Caki2 (cell line): ENCODE measurements around the gene CCDC175. TPM values are rescaled to one million over a fixed set of nuclear protein-coding genes. Genes with fewer than 3 reads are reported as not detected.

Experiments used
- DNase-seq: peaks from one replicate; pipeline ENCODE4 v3.0.0-alpha.2; 2015; ENCODE audit warnings: low read depth
- in situ Hi-C: cut with HindIII; loops from 2 replicates; pipeline ENCODE4 v1.10.0; 2016; ENCODE audit warnings: low sequenced_read_pairs, low pct_unique_long_range_greater_than_20kb, mixed read lengths
- total RNA-seq: library from RNA; depleted of rRNA; stranded (reverse); fragments of >200 nt; shearing (Covaris generic); gene quantifications from 2 replicates; pipeline ENCODE4 v1.2.3, GENCODE V29; 2014; ENCODE audit warnings: low replicate concordance; rRNA removed

The CCDC175 gene
- not detected in 2 replicates for total RNA-seq

DNA sequence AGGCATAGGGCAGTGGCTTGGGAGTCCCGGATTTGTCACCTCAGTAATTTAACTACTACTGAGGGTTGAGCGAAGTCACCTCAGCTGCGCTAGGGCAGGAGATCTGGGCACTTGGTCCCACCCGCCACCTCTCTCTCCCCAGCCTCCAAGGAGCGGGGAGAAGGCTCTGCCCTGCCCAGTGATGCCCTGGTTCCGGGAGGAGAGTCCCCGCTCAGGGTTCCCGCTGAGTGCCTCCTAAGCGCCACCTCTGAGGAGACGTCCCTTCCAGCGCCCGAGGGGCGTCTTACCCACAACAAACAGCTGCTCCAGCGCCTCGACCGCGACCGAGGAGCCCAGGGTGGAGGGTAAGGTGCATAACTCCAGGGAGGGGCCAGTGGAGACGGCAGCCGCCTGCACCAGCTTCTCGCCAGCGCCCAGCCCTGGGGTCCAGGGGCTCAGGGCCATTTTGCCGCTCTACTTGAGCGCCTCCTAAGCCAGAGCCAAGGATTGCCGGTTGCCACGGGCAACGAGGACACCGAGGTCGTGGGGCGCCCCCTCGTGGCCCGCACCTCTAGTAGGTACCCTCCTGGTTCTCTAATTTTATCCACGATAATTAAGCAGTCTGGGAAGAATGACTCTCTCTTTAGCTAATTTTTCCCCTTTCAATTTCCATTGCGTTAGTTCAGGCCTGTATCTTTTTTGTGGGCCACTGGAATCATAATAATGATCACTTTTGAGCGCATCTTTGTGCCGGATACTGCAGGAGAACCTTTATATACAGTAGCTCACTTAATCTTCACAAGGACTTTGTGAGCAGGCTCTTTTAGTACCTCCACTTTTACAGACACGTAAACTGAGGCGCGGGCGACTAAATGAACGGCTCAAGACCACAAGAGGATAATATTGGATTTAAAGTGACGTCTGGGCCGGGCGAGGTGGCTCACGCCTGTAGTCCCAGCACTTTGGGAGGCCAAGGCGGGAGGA, at the start of gene CCDC175:
Gene CCDC175, minus strand, starts transcription at position 481 of the 963 bp plus-strand sequence. Its CDS starts 37 bp downstream, at position 444.
- peak; percentile 68 for DNase-seq
- in situ Hi-C loops: no loop called here

DNA sequence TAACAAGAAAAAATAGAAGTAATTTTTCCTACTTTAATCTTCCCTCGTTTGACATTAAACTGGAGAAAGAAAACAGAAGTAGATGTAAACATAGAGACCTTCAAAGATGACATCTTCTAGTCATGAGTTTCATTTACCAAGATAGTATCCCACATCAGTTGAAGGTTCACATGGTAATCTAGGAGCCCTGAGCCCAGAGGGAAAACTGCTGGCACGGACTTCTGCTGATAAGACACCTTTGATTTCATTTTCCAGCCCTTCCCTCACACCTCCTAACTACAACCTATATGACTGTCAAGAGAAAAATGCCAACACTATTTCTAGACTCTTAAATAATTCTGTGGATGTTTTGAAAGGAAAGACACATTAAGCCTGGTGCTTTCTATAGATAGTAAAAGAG, 46.0 kb upstream of the CCDC175 start:
- no peak for DNase-seq
- in situ Hi-C loops: no loop called here

- DNase-seq: no peak
- in situ Hi-C loops: no loop called here
These were observed 42.4 kb upstream of the CCDC175 start for GRCh38 chr14:59619061-59619460.

- DNase-seq: no peak
- in situ Hi-C loops: no loop called here
These were observed 24.4 kb upstream of the CCDC175 start for GRCh38 chr14:59601056-59601455.

- no peak for DNase-seq
- in situ Hi-C loops: no loop called here
These were observed 23.8 kb upstream of the CCDC175 start for GRCh38 chr14:59600211-59600945.

- in situ Hi-C loops: no loop called here
- DNase-seq: no peak
These were observed 18.5 kb upstream of the CCDC175 start for GRCh38 chr14:59595071-59595470.

- in situ Hi-C loops: no loop called here
- no peak for DNase-seq
These were observed 15.2 kb upstream of the CCDC175 start for GRCh38 chr14:59591641-59592370.

GRCh38 chr14:59588101-59588500, 11.5 kb upstream of the CCDC175 start:
- in situ Hi-C loops: no loop called here
- no peak for DNase-seq

DNA sequence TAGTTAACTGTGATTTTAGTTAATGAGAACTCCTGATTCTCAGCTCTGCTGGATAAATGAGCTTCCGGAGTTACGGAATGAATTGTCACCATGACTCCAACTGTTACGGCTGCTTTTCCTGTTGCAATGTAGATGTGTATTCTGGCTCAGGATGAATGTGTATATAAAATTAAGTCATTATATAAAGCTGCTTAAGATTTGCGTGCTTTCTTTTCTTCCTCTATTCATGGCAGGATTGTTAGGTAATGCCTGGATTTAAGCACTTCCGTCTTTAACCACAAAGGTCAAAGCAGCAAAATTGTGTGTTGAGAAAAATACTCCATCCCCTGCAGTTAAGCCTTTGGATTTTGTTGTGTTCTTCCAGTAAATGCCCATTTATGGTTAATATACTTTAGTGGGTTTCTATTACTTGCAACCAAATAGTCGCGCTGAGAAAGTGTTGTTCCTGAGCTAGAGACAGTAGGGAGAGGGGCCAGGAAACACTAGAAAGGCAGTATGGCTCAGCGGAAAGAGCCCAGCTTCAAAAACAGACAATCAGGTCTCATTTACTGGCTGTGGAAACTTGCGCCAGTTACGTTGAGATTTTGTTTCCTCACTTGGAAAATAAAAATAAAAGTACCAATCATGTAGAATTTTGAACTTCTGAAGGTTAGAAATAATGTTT, 9.4 kb upstream of the CCDC175 start:
- DNase-seq: no peak
- in situ Hi-C loops: no loop called here

DNA sequence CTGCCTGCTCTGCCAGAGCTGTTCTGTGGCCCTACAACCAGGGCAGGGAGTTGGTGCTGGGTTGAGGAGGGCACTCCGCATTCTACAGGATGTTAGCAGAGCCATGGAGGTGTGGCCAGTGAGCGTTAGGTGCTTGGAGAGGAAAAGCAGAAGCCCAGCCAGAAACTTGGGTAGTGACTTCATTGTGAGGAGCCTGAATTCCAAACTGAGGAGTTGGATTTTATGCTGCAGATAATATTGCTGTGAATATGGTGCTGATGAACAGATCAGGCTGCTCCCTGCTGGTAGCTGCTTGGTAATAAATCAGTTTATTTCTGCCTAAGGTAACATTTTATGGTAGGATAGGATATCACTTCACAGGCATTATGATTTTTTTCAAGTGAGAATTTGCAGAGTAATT, 7.1 kb upstream of the CCDC175 start:
- no peak for DNase-seq
- in situ Hi-C loops: no loop called here

DNA sequence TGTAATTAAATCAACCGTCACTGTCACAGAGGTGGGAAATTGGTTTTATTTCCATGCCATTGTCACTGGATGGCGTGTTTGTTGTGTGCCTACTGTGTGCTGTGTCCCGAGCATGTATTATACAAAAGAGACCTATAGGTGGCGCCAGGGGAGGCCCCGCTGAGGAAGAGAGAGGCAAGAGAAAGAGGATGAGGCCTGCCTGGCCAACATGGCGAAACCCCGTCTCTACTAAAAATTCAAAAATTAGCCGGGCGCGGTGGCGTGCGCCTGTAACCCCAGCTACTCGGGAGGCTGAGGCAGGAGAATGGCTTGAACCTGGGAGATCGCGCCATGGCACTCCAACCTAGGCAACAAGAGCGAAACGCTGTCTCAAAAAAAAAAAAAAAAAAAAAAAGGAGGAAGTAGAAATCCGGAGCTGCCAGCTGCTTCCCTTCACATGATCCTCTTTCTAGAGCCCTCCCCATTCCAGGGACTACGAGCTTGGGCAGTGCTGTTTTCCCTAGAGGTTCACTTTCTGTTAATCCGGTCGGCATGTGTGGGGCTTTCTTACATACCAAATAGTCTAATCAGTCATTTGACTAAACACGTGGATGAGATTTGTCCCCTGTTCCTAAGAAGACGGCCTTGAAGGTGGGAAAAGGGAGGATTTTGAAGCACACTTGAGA, 6.4 kb upstream of the CCDC175 start:
- in situ Hi-C loops: no loop called here
- no peak for DNase-seq

DNA sequence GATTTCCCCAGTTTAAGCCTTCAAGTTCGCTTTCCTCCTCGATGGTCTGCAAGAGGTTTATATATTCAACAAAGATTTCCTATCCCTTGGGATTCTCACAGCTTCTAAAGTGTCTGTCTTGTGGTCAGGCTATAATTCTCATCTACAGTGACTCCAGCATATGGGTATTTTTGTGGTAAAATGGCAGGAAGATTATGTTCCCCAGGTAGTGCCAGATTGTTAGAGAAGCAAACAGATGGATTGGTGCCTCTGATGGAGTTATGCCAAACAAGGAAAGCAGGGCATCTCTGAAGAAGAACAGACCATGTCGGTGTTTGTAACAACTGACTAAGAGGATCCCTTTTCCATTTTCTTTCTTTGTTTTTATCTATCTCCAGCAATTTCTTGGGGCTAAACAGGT, 5.5 kb upstream of the CCDC175 start:
- no peak for DNase-seq
- in situ Hi-C loops: no loop called here

- in situ Hi-C loops: no loop called here
- no peak for DNase-seq
These were observed 4.3 kb upstream of the CCDC175 start for GRCh38 chr14:59580911-59581310.

DNA sequence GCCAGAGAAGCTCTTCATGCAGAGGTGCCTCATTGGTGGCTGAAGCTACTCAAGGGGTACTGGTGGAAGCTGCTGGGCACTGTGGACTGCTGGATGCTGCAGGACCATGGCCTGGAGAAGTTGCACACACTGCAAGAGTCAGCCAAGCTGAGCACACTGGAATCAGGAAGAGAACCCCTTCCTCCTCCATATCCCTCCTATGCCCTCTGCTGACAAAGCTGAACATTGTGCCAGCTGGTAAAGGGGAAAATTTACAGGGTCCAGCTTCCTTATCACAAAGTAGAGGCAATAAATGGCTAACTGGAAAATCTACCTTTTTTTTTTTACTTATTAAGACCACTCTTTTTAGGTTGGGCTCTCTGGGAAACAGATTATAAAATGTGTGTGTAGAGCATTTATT, 6.5 kb downstream of the CCDC175 start:
- in situ Hi-C loops: no loop called here
- peak; percentile 1 for DNase-seq

- no peak for DNase-seq
- in situ Hi-C loops: no loop called here
These were observed 9.9 kb downstream of the CCDC175 start for GRCh38 chr14:59566725-59567124.

DNA sequence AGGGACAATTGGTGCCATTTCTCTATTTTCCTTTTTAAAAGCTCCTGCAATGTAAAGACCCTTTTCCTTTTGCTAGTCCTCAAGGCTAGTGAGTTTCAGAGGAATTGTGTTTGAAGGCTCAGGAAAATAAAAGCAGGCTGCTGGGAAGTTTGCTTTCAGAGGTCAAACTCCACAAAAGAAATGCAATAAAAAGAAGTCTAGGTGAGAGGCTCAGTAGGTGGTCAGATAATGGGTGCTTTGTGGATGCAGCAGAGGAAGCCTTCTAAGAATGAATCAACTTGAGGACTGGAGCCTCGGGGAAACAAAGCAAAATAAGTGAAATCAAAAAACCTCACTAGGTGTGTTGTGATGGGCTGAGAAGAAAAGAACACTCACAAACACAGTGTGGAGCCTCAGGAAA, 10.3 kb downstream of the CCDC175 start:
- no peak for DNase-seq
- in situ Hi-C loops: no loop called here

DNA sequence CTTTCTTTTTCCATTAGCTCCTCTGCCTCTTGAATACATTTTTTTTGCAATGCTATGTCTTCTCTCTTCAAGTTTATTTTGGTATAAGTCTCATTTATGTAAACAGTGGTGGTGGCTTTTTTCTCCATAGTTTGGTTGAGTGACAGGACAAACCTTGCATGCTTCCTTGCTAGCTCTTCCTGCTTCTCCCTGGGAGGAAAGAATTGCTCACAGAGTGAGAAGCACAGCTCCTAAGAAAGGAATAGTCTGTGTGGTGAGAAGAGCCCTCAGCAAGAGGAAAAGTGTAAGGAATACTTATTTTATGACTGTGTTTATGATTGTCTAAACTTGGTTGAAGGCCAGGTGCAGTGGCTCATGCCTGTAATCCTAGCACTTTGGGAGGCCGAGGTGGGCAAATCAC, 11.5 kb downstream of the CCDC175 start:
- in situ Hi-C loops: no loop called here
- no peak for DNase-seq

DNA sequence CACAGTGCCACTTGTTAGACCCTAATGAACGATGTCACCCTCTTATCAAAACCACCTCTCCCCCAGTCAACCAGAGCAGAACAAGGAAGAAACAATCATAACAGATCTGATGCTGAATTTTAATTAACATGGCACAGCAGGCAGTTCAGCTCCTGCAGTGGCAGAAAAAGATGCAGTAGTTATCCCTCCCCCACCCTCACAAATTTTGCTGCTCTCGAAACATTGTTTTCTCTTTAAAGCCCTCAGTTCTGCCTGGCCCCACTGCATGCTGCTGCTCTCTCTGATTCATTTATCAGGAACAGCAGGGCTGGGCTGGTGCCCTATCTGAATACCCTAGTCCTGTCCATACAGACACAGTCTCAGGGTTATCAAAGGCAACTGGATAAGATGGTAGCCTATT, 12.2 kb downstream of the CCDC175 start:
- in situ Hi-C loops: no loop called here
- DNase-seq: no peak
